Activated CD4-positive, alpha-beta T cell treated with anti-CD3 and anti-CD28 coated beads, Interleukin-2, amount 50 U/mL, for 4 hours (primary cell): ENCODE data around the gene DNAH17.

Source experiments
- DNase-seq, 2 experiments: peaks; one replicate each; pipeline ENCODE4 v3.0.0-alpha.2; 2020

The DNAH17 gene

DNA sequence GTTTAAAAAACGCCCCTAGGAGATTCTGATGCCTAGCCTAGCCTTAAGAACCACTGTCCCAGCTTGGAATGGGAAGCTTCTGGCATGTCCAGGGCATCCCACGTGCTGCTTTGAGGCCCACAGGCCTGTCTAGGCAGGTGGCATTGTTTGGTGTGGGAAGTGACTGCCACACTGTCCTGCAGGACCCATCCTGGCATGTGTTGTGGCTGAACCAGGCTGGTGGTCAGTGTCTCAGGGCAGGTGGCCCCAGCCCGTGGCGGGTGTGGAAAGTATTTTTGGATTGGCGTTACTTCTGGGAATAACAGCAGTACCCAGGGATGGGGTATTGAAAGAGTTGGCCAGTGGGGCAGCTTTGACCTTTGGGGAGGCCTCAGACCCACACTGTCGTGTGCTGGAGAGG is 170.8 kb downstream of the DNAH17 start:
- no peak for DNase-seq

DNA sequence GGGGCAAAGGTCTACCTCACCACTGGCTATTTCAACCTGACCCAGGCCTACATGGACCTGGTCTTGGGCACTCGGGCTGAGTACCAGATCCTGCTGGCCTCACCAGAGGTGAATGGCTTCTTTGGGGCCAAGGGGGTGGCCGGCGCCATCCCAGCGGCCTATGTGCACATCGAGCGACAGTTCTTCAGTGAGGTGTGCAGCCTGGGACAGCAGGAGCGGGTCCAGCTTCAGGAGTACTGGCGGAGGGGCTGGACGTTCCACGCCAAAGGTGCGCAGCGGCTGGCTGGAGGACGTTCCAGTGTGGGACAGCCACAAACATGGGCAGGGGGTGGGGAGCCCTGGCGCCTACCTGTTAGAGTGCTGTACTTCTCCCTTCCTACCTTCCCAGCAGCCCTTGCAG is 173.4 kb downstream of the DNAH17 start:
- no peak for DNase-seq

DNA sequence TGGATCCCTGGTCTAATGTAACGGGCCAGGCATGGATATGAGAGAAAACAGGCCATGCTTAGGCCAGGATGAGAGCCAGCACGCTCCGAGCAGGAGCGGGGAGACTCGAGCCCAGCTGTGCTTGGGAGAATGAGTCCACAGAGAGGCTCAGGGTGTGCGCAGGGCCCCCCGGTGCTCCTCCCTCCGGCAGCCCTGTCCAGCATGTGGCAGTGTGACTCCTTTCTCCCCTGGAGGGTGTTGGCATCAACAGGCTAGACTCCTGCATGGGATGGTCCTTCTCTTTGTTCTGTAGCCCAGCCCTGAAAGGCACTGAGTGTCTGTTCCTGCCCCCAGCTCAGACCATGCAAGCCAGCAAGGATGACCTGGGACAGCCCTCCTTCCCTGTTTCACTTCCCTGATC is 175.3 kb downstream of the DNAH17 start:
- no peak for DNase-seq

- DNase-seq = no peak
These were observed 175.9 kb downstream of the DNAH17 start for GRCh38 chr17:78401246-78401645.

- no peak for DNase-seq
These were observed 176.5 kb downstream of the DNAH17 start for GRCh38 chr17:78400581-78401240.

DNA sequence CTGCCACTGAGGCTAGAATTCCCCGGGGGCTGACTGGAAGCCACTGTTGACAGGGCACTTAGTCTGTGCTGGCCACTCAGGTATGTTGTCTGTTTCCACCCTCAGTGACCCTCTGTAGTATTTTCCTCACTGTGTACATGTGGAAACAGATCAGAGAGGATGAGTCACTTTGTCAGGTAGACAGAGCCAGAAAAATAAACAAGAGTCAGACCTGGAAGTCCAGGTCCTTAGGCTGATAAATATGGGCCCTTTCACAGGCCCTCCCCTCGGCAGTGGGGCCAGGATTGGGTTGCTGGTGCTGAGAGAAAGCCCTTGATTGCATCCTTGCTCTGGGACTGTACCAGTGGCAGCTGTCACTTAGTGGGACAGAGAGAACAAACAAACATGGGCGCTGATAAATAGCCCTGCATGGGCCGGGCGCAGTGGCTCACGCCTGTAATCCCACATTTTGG is 177.5 kb downstream of the DNAH17 start:
- DNase-seq = no peak

DNA sequence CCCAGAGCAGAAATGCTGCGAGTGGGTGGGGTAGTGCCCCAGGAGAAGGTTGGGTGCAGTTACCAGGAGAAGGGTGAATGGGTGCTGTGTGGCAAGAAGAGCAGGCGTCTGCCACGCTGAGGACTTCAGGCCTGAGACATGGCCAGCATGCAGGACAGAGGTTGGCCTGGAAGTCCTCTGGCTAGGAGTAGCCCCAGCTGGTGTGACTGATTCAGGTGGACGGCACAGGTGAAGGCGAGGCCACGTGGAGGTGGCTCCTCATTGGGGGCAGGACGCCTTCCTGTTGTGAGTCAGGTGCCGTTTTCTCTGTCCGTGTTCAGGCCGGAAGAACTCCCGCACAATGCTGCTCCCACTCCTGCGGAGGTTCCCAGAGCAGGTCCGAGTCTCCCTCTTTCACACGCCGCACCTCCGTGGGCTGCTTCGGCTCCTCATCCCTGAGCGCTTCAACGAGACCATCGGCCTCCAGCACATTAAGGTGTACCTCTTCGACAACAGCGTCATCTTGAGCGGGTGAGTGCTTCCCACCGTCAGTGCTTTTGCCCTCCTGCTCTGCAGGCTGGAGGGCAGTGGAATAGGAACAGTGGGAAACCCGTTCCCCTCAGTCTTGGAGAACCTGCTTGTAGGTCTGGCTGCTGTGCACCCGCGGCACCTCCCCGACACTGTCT is 178.0 kb downstream of the DNAH17 start:
- no peak for DNase-seq

DNA sequence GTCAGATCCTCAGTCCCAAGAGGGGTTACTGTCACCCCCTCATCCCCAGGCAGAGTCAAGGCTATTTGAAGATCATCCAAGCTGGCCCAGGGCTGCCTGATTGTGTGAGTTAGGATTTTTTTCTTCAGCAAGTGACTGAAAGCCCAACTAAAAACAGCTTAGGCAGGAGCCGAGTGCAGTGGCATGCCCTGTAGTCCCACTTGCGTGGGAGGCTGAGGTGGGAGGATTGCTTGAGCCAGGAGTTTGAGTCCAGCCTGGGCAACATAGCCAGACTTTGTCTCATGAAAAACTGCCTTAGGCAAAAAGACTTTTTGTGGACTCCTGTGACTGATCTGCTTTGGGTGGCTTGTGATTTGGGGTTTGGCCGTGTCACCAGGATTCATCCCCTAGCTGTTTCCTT is 178.8 kb downstream of the DNAH17 start:
- DNase-seq = no peak

- DNase-seq = no peak
These were observed 179.5 kb downstream of the DNAH17 start for GRCh38 chr17:78397681-78398101.

DNA sequence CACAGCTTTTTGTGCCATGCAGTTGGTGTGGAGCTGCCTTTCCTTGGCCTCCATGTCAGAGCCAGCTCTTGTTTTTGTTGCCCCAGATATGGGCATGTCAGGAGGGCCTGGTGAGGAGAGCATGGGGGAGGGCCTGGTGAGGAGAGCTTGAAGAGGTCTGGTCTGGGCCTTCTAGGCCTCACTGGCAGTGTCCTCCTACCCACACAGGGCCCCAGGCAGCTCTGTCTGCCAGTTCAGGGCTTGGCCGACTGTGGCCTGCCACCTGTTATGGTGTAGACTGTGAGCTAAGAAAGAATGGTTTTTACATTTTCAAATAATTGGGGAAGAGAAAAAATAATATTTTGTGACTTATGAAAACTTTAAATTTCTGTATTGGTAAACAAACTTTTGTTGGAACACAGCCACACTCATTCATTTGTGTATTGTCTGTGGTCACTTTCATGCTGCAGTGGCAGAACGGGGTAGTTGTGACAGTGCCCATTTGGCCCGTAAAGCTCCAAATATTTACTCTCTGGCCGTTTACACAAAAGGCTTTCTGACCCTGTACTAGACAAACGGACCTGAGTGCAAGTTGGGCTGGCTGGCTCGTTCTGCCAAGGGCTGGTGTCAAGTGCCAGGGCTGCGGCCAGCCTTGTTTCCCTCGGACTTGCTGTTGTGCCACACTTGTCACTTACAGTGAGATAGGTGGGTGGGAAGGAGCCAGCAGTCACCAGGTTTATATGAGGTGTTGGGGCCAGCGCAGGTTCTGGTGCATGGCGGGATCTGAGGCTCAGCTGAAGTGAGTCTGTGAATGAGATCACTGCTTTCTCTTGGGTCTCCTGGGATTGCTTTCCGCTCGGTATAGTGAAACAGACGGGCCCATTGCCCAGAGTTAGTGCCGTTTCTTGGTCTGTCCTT is 180.5 kb downstream of the DNAH17 start:
- no peak for DNase-seq

DNA sequence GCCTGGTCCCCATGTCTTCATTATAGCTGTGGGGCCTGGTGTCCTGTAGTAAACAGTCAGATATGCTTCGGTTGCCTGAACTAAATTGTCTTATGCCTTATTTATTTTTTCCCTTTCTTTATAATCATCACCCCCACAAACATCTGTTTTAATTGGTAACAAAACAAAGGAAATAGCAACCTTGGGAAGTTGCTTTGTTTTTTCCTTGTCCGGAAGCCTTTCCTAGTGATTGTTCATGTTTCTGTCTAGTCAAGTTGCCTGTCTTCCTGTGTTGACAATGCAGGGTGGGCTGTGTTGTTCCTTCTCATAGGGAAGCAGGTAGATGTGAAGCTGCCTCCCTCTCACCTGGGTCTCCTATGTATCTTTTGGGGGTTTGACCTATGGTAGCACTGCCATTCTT is 182.0 kb downstream of the DNAH17 start:
- DNase-seq = no peak

DNA sequence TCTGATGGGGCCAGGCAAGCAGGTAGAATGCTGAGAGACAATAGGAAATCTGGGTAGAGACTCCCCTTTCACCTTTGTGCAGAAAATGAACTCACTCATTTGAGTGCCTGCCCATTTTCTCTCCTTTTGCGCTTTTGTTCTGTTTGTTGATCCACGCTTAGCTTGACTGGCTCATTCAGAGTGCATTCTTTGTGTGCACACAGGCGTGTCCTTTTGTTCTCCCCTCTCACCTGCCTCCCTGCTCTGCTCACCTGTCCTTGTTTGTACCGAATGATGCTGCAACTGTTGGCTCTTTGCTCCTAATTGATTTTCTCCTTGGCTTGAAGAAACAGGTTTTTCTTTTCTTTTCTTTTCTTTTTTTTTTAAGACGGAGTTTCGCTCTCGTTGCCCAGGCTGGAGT is 183.0 kb downstream of the DNAH17 start:
- no peak for DNase-seq

- no peak for DNase-seq
These were observed 183.6 kb downstream of the DNAH17 start for GRCh38 chr17:78393575-78393974.

DNA sequence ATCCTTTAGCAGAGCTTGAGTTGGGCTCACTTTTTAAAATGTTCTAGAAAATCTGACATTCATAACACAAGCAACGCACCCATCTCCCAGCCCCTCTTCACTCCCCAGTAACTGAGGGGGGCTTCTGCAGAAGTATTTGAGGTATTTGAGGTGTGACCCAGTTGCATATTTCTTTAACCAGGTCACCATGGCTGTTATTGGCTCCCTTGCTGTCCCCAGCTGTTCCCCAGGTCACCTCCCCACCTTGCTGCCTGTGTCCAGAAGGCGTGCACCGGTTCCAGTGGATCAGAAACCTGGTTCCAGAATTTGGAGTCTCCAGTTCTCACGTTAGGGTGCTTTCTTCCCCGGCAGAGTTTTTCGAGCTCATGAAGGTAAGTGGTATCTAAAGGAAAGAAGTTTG is 184.9 kb downstream of the DNAH17 start:
- no peak for DNase-seq

DNA sequence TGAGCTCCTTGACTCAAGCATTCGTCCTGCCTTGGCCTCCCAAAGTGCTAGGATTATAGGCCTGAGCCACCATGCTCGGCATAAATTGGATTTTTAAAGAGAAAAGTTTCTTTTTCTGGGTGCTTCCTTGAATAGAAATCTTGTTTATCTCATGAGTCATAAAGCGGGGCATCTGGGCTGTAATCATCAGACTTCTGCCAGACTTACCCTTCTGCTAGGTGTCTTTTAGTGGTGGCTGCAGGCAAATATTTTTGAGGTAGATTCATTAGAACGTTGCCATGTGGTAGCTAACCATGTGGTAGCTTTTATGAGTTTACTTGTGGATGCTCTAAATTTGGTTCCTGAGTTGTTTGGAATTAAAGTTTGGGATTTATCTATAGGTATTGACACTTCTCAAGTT is 185.4 kb downstream of the DNAH17 start:
- no peak for DNase-seq

GRCh38 chr17:78391051-78391431 is 186.2 kb downstream of the DNAH17 start:
- DNase-seq = no peak

DNA sequence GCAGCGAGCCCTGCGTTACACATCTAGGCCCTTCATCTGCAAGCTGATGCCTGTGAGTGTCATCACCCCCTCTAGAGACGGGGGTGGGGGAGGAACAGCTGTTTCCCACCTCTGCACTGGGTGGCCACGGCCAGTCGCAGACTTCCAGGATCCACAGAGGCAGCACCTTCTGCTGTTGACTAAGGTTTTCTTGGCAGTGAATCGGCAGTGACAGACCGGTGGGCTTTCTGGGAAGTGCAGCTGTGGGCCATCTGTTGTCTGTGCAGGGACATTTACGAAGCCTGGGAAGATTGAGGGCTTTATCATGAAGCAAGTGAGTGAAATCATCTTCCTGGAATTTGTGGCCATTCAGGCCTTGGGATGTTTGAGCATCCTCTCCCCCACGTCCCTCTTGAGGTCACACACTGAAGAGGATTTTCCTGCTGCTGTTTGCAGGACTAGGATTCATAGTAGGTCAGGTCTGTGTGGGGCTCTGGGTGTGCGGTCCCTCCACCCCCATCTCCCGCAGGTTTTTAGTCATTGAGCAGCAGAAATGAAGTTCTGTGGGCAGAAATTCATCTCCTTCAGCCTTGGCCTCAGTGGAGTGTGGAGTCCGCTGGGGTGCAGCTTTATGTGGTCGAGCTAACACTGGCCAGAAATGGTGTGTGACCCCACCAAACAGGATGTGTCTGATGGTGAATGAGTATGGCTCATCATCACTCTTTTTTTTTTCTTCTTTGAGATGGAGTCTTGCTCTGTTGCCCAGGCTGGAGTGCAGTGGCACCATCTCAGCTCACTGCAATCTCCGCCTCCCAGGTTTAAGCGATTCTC is 186.8 kb downstream of the DNAH17 start:
- DNase-seq = no peak

DNA sequence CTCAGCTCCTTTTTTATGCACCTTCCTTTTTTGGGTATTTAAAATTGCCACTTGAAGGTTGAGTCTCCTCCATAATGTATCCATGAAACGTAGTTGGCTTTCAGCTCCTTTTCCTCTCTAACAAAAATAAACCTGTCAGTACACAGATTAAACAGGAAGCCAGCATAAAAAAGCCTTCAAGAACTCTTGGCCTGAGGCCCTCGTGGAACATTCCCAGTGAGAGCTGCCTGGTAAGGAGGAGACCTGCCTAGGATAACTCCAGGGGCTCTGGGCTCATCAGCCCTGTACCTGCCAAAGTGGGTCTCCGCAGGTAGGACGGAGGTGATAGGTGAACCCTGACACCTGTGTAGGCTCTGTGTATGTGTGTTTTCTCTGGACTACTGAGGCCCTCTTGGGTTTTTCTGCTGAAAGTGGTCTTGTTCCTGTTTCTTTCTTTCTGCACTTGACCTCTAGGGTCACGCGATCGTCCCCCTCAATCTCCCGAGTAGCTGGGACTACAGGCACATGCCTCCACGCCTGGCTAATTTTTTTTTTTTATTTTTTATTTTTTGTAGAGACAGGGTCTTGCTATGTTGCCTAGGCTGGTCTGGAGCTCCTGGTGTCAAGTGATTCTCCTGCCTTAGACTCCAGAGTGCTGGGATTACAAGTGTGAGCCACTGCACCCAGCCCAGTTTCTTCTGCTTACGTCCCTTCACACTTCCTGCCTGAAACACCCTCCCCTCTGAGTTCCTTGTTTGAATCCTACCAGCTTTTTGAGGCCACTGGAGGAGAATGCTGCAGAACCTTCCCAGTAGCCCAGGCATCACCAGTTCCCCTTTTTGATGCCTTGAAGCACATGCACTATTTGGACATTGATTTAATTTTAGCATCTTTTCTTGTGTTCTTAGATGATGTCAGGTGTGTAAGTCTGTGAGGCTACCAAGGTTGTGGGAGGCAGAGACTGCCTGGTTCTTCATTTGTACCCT is 188.9 kb downstream of the DNAH17 start:
- no peak for DNase-seq

GRCh38 chr17:78384479-78385175 is 192.6 kb downstream of the DNAH17 start:
- no peak for DNase-seq

DNA sequence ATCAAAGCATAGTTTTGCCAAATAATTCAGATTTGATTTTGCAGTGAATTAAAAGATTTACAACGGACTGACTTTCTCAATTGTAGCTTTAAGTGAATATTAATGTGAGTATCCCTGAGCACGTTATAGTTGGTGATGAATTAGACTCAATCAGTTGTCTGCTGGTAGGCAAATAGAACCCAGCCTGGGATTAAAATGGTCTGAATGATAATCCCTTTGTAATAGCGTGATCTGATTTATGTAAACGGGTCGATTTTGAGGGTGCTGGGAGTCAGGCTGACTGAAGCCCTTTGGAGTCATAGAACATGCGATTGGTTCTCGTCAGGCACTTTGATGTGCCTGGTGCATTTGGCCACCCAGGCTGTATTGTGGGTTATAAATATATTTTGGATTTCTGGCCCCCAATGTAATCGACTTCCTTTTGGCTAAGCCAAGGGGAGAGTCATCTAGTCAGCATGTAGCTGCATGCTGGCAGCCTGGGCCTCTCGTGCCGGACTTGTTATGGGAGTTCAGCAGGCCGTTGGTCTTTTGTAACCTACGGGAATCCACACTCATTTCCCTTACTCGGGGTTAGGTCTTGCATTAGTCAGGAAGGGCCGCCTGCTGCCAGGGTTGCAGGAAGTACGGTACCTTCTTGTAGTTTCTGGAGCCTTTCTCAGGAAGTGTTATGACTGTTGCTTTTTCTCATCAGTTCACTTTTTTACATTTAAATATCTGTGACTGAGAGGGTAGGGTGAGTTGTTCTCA is 193.3 kb downstream of the DNAH17 start:
- DNase-seq = peak; percentile 42 to 44
